ENCODE measurements around the gene CCDC85C.

The CCDC85C gene

GRCh38 chr14:99479906-99480869 lies 123.8 kb downstream of the CCDC85C start, which contains the start of gene SETD3:
SETD3 (minus strand) TSS chr14:99480859; CDS start chr14:99465805, 15,054 bp downstream.
- peak in 2 of 3 donors; percentile 6 to 12 for DNase-seq (ENCODE audit: low read depth in 3 of 3, low spot score in 1 of 3)

- DNase-seq (ENCODE audit: low read depth in 3 of 3, low spot score in 1 of 3) = no peak
These were observed 124.7 kb downstream of the CCDC85C start for GRCh38 chr14:99479160-99479905.

GRCh38 chr14:99478128-99478527 lies 125.9 kb downstream of the CCDC85C start:
- no peak for DNase-seq (ENCODE audit: low read depth in 3 of 3, low spot score in 1 of 3)

- no peak for DNase-seq (ENCODE audit: low read depth in 3 of 3, low spot score in 1 of 3)
These were observed 127.1 kb downstream of the CCDC85C start for GRCh38 chr14:99476864-99477263.

DNA sequence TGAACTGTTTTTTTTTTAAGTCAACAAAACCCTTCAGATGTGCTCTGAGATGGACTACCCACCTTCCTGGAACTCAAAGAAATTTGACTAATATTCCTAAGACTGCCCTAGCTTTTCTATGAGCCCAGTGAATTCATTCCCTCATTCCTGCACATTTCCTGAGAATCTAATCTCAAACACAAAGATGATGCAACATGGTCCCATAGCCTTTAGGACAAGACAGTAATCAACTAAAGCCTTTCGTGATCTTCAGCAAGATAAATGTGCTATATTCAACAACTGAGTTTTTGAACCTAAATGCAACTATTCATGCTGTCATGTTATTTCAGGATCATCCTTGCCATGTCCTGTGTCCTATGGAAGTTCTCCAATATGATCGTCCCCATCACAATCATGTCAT lies 128.3 kb downstream of the CCDC85C start:
- DNase-seq (ENCODE audit: low read depth in 3 of 3, low spot score in 1 of 3) = no peak

GRCh38 chr14:99475179-99475578 lies 128.8 kb downstream of the CCDC85C start:
- no peak for DNase-seq (ENCODE audit: low read depth in 3 of 3, low spot score in 1 of 3)

- DNase-seq (ENCODE audit: low read depth in 3 of 3, low spot score in 1 of 3) = no peak
These were observed 130.5 kb downstream of the CCDC85C start for GRCh38 chr14:99473458-99473857.

GRCh38 chr14:99472937-99473336 lies 131.1 kb downstream of the CCDC85C start:
- DNase-seq (ENCODE audit: low read depth in 3 of 3, low spot score in 1 of 3) = no peak

GRCh38 chr14:99471731-99472130 lies 132.3 kb downstream of the CCDC85C start:
- DNase-seq (ENCODE audit: low read depth in 3 of 3, low spot score in 1 of 3) = no peak

GRCh38 chr14:99468836-99469592 lies 135.0 kb downstream of the CCDC85C start:
- no peak for DNase-seq (ENCODE audit: low read depth in 3 of 3, low spot score in 1 of 3)

DNA sequence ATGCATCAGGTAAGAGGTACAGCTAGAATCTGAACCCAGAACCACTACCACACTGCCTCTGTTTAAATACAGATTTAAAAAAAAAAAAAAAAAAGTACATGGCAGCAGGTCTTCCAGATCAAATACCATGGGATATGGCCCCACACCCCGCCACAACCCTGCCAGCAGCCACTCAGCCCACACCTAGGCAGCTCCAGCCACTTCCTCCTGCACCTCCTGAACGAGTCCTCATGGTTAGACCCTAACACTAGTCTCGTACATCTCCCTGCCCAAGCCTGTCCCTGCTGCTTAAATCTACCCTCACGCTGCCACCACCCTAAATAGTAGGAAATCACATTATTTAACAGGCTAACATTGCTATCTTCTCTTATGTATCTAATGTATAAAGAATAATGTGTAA lies 135.9 kb downstream of the CCDC85C start:
- no peak for DNase-seq (ENCODE audit: low read depth in 3 of 3, low spot score in 1 of 3)

GRCh38 chr14:99467336-99468078 lies 136.5 kb downstream of the CCDC85C start:
- DNase-seq (ENCODE audit: low read depth in 3 of 3, low spot score in 1 of 3) = no peak

DNA sequence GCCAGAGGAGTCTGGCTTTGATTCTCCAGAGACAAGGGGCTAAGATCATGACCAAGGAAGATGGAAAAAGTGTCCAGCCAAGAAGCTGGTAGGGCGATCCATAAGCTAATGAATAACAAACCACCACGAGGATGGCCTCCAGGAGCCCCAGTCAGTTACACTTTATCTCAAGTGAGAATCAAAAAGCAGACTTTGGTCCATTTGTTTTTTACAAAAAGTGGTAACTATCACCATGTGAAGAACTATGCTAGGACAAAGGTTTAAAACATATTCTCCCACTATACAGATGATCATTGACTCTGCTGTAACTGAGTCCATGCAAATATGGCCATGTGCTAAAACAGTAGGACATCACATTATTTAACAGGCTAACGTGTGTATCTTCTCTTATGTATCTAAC lies 137.2 kb downstream of the CCDC85C start:
- DNase-seq (ENCODE audit: low read depth in 3 of 3, low spot score in 1 of 3) = no peak

GRCh38 chr14:99465288-99465687 lies 138.7 kb downstream of the CCDC85C start:
- no peak for DNase-seq (ENCODE audit: low read depth in 3 of 3, low spot score in 1 of 3)

GRCh38 chr14:99463974-99464373 lies 140.0 kb downstream of the CCDC85C start:
- no peak for DNase-seq (ENCODE audit: low read depth in 3 of 3, low spot score in 1 of 3)

DNA sequence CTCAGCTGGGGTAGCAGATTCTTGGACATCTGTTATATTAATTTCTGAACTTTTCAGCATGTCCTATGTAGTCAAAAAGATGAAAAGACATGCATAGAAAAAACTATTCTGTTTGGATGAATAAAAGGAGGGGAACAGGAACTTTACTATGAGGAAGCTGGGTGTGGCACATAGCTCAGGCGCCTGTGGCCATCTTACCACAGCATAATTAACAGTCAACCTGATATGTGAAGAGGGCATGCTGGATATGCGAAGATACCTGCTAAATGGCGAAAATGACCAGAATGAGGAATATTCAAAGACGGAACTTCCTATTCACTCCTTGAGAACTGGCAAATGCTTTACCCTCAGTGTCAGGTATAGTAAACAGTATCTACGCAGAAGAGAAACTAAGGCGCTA lies 141.8 kb downstream of the CCDC85C start:
- DNase-seq (ENCODE audit: low read depth in 3 of 3, low spot score in 1 of 3) = no peak

DNA sequence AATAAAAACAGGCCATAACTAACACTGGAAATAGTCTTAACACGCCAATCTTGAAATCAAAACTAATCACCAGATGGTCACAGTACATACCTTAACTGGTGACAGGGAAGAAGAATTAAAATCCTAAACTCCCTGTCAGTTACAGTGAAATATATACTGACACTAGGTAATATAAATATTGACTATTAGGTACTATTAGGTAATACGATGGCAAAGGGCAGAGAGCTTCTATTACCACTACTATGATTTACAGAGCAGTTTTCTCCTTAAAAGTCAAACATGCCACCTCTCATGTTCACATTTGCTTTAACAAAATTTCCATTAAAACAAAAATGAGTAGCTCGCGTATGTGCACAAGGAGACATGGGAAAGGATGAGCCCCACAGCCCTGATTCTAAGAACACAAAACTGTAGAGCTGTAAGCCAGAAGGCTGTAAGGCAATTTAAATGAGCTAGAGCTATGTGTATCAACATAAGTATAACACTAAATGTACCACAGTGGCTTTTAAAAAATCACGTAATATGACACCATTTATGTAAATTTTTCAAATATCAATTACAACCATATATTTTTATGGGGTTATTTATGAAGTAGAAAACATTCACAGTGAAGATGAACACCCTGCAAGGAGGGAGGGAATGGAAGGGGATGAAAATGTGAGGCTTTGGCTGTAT lies 142.5 kb downstream of the CCDC85C start:
- no peak for DNase-seq (ENCODE audit: low read depth in 3 of 3, low spot score in 1 of 3)

DNA sequence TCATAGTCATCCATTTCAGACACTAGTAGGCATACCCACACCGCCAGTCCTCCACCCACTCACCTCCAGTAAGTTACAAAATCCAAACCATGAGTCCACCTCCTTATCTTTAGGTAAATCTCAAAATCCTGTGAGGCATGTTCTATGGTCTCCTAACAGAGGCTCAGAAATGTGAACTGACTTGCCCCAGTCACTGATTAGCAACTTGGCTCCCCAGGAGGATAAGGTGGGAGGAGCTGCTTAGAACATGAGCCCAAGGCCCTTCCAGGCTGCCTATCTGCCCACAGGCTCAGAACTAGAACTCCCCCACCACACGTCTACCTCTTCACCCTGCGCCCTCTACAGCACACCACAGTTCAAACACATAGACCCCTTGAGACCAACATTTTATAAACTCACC lies 143.2 kb downstream of the CCDC85C start:
- no peak for DNase-seq (ENCODE audit: low read depth in 3 of 3, low spot score in 1 of 3)

GRCh38 chr14:99459481-99460100 lies 144.4 kb downstream of the CCDC85C start:
- no peak for DNase-seq (ENCODE audit: low read depth in 3 of 3, low spot score in 1 of 3)

DNA sequence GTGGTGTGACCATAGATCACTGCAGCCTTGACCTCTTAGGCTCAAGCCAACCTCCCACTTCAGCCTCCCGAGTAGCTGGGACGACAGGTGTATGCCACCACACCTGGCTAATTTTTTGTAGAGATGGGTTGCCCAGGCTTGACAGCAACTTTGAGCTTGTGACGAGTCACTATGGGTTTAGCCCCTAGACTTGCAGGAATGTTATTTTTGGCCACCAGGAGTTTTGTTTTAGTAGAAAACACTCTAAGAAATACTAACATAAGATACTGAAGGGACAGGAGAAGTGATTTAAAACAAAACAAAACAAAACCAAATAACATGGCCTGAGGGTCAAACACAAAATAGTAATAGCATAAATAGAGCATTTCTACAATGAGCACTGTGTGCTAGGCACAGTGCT lies 149.8 kb downstream of the CCDC85C start:
- DNase-seq (ENCODE audit: low read depth in 3 of 3, low spot score in 1 of 3) = no peak

Data from stimulated activated CD4-positive, alpha-beta T cell treated with anti-CD3 and anti-CD28 coated beads, TNF-alpha, amount 100 ng/mL, for 1 hour (primary cell).